ENCODE results near the gene TNN. TPM values are rescaled to one million over a fixed set of nuclear protein-coding genes. Genes with fewer than 3 reads are reported as not detected.

Gene TNN
- polyA plus RNA-seq, 1 donor (not counting 4 experiments of a cell fraction or from before 2014, with no cell fraction given) = not detected

GRCh38 chr1:175163702-175164101 lies 96.1 kb downstream of the TNN start:
- H3K79me2 ChIP-seq (ENCODE audit: control insufficient read depth, insufficient read depth, low read length) = peaks cover 17% of the 10 kb centered on the region
- no peak overlapping the region for H3K9ac ChIP-seq (ENCODE audit: control insufficient read depth, extremely low read depth, insufficient read depth, low read length)
- no peak overlapping the region for H3K4me2 ChIP-seq (ENCODE audit: control insufficient read depth, extremely low read depth, insufficient read depth, low read depth, low read length)
- peaks cover 7% of the 10 kb centered on the region for H3K4me1 ChIP-seq (ENCODE audit: control insufficient read depth, extremely low read depth, insufficient read depth, low read length)
- no peaks in the 10 kb centered on the region for H4K20me1 ChIP-seq (ENCODE audit: control insufficient read depth, extremely low read depth, insufficient read depth, low read length)
- FAIRE-seq (no peak), DNase-seq (ENCODE audit: low read depth, low spot score) (no peak)
- H3K9me3 ChIP-seq (ENCODE audit: control insufficient read depth, low read depth, low read length) = no peaks in the 10 kb centered on the region
- dilution Hi-C loops (cut with MboI; ENCODE audit: extremely low pct_ligation_motif_present, low sequenced_read_pairs) = no loop called here
- H3K27me3 ChIP-seq (ENCODE audit: control insufficient read depth, extremely low read depth, insufficient read depth, low read length) = no peaks in the 10 kb centered on the region
- H3K36me3 ChIP-seq (ENCODE audit: control insufficient read depth in 2 of 2, extremely low read depth in 1 of 2, insufficient read depth in 2 of 2, low read length in 2 of 2) = peaks cover 50 to 62% of the 10 kb centered on the region in 2 experiments
- H3K4me3 ChIP-seq (ENCODE audit: control insufficient read depth in 2 of 3, extremely low read depth in 1 of 3, insufficient read depth in 2 of 3, low read depth in 1 of 3, low read length in 3 of 3) = no peak overlapping the region
- H2AFZ ChIP-seq (ENCODE audit: control insufficient read depth, low read length) = no peak overlapping the region
- H3K9me1 ChIP-seq (ENCODE audit: control insufficient read depth, extremely low read depth, insufficient read depth, low read length) = no peaks in the 10 kb centered on the region
- no peak overlapping the region for H3K27ac ChIP-seq (ENCODE audit: control insufficient read depth, insufficient read depth, low read length)
- TF ChIP-seq, protein P1, sequence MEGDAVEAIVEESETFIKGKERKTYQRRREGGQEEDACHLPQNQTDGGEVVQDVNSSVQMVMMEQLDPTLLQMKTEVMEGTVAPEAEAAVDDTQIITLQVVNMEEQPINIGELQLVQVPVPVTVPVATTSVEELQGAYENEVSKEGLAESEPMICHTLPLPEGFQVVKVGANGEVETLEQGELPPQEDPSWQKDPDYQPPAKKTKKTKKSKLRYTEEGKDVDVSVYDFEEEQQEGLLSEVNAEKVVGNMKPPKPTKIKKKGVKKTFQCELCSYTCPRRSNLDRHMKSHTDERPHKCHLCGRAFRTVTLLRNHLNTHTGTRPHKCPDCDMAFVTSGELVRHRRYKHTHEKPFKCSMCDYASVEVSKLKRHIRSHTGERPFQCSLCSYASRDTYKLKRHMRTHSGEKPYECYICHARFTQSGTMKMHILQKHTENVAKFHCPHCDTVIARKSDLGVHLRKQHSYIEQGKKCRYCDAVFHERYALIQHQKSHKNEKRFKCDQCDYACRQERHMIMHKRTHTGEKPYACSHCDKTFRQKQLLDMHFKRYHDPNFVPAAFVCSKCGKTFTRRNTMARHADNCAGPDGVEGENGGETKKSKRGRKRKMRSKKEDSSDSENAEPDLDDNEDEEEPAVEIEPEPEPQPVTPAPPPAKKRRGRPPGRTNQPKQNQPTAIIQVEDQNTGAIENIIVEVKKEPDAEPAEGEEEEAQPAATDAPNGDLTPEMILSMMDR (optimal IDR thresholded peaks at IDR 0.05 in 1 of 3, IDR thresholded peaks at IDR 0.05 in 1 of 3, conservative IDR thresholded peaks at IDR 0.05 in 1 of 3; ENCODE audit: extremely low read depth in 1 of 3, insufficient read depth in 2 of 3, low read length in 3 of 3) = no peak
- no peak for TF ChIP-seq EZH2 (IDR thresholded peaks at IDR 0.05; ENCODE audit: low read length)

- H2AFZ ChIP-seq (ENCODE audit: control insufficient read depth, low read length) = no peak overlapping the region
These were observed 97.1 kb downstream of the TNN start for GRCh38 chr1:175164751-175165150.

More at GRCh38 chr1:175164751-175165150, 97.1 kb downstream of the TNN start:
- TF ChIP-seq EZH2 (IDR thresholded peaks at IDR 0.05; ENCODE audit: low read length) = no peak
- TF ChIP-seq, protein P1 (optimal IDR thresholded peaks at IDR 0.05 in 1 of 3, IDR thresholded peaks at IDR 0.05 in 1 of 3, conservative IDR thresholded peaks at IDR 0.05 in 1 of 3; ENCODE audit: extremely low read depth in 1 of 3, insufficient read depth in 2 of 3, low read length in 3 of 3) = no peak
- Histone ChIP-seq H3K9ac (ENCODE audit: control insufficient read depth, extremely low read depth, insufficient read depth, low read length) (no peak overlapping the region), H3K27me3 (ENCODE audit: control insufficient read depth, extremely low read depth, insufficient read depth, low read length) (no peaks in the 10 kb centered on the region), H3K9me3 (ENCODE audit: control insufficient read depth, low read depth, low read length) (no peaks in the 10 kb centered on the region), H4K20me1 (ENCODE audit: control insufficient read depth, extremely low read depth, insufficient read depth, low read length) (no peaks in the 10 kb centered on the region), H3K4me2 (ENCODE audit: control insufficient read depth, extremely low read depth, insufficient read depth, low read depth, low read length) (no peak overlapping the region), H3K27ac (ENCODE audit: control insufficient read depth, insufficient read depth, low read length) (no peak overlapping the region), H3K4me1 (ENCODE audit: control insufficient read depth, extremely low read depth, insufficient read depth, low read length) (peaks cover 11% of the 10 kb centered on the region), H3K4me3 (ENCODE audit: control insufficient read depth in 2 of 3, extremely low read depth in 1 of 3, insufficient read depth in 2 of 3, low read depth in 1 of 3, low read length in 3 of 3) (no peak overlapping the region), H3K9me1 (ENCODE audit: control insufficient read depth, extremely low read depth, insufficient read depth, low read length) (no peaks in the 10 kb centered on the region), H3K36me3 (ENCODE audit: control insufficient read depth in 2 of 2, extremely low read depth in 1 of 2, insufficient read depth in 2 of 2, low read length in 2 of 2) (peaks cover 48 to 60% of the 10 kb centered on the region in 2 experiments), H3K79me2 (ENCODE audit: control insufficient read depth, insufficient read depth, low read length) (peaks cover 22% of the 10 kb centered on the region)
- dilution Hi-C loops (cut with MboI; ENCODE audit: extremely low pct_ligation_motif_present, low sequenced_read_pairs) = no loop called here
- DNase-seq (ENCODE audit: low read depth, low spot score) (no peak), FAIRE-seq (no peak)

Data from keratinocyte (primary cell).